ENCODE measurements around the gene PXDC1.

GRCh38 chr6:3755637-3756545 is 4.4 kb upstream of the PXDC1 start:
- no peak for TF ChIP-seq EP300 (IDR thresholded peaks at IDR 0.05)
- no peak for TF ChIP-seq CTCF (IDR thresholded peaks at IDR 0.05)
- TF ChIP-seq POLR2AphosphoS5 (IDR thresholded peaks at IDR 0.05), result no peak
- TF ChIP-seq POLR2A (IDR thresholded peaks at IDR 0.05), result no peak
